NCI-H1694 (cell line): ENCODE results near the gene ARHGAP15.

Experiments used
- DNase-seq: peaks from one replicate; lab custom pipeline; 2025; lab: John Stamatoyannopoulos, UW

Gene ARHGAP15

GRCh38 chr2:143399631-143400069 is 270.4 kb downstream of the ARHGAP15 start:
- no peak for DNase-seq

GRCh38 chr2:143401861-143402260 is 272.6 kb downstream of the ARHGAP15 start:
- no peak for DNase-seq

DNA sequence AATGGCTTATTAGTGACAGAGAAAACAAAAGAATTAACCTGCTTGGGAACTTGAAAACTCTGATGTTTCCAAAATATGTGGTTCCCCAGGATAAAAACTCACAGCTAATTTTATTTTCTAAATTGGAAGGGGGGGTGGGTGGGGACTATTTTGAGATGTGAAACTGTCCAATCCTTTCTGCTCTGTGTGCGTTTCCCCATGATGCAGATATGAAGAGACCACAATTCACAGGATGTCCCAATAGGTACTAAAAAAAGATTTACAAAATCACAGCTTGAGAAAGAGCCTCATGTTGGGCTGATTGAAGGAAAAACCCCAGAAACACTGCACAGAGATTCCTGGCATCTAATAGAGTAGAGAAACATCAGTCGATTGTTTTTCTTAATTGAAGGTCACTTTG is 273.2 kb downstream of the ARHGAP15 start:
- no peak for DNase-seq

DNA sequence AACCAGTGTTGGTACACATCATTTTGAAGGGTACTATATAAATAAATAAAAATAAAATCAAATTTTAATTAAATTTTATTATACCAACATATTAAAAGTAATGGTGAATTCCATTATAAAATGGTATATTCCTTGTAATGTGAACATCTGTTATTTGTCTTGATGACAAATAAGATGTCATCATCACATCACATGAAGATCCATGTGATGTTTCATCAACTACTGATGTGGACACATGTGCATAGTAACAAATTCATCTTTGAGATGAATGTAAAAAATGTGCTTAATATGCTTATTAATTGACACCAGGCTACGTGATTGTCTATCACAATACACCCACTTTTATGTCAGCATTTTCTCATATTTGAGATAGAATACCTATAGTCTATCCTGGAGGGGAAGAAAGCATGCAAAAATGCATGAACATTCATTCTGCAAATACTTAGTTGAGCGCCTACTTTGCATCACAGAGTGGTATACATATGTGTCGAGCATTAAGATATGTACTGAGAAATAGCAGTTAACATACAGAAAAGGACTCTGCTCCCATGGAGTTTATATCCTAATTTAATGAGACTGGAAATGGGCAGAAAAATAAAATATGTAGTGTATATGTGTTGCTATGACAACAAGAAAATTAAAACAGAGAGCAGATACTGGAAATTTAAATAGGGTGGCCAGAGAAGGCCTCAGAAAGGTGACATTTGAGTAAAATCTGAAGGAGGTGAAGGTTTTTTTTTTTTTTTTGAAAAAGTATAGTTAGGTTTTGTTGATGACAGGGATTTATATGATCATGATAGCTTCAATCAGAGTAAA is 281.1 kb downstream of the ARHGAP15 start:
- no peak for DNase-seq

DNA sequence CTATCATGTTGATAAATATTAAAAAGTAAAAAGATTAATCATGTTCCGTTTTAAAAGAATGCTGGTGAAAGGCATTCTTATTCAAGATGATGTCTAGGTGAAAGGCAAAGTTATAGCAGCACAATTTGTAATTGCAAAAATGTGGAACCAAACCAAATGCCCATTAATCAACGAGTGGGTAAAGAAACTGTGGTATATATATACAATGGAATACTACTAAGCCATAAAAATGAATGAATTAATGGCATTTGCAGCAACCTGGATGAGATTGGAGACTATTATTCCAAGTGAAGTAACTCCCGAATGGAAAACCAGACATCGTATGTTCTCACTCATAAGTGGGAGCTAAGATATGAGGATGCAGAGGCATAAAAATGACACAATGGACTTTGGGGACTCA is 286.4 kb downstream of the ARHGAP15 start:
- DNase-seq = no peak

GRCh38 chr2:143417428-143417827 is 288.2 kb downstream of the ARHGAP15 start:
- DNase-seq = no peak

DNA sequence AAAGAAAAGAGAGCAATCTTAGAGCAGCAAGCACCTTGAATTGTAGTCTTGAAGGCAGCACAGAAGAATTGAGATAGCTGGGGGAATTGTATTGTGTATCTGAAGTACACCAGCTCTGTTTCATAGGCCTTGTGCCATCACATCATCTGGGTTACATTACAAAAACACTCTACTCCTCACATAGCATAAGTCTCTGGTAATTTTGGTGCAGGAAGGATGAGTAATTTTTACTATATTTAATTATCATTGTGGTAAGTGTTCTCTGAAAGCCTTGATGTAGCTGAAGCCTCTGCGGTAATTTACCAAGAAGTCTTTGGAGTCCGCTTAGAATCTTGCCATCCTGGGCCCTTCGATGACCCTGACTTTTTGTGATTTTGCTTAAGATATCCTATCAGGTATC is 291.1 kb downstream of the ARHGAP15 start:
- DNase-seq = no peak

GRCh38 chr2:143422681-143423080 is 293.5 kb downstream of the ARHGAP15 start:
- DNase-seq = no peak

DNA sequence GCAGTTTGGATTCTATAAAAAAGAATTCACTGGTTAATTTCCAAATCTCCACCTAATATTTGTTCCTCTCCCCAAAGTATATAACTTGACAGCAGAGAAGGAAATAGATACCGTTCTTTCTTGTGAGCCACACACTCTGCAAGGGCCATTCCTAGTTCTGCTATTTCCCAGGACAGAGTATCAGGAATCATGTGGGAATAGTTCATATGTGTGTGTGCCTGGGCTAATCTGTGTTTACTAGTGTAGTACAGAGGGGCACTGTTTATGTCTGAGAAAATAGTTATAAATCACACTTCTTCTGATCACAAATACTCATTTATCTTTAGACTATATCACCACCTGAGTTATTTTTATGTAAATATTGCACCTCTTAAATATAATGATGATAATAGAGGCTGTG is 296.7 kb downstream of the ARHGAP15 start:
- no peak for DNase-seq

DNA sequence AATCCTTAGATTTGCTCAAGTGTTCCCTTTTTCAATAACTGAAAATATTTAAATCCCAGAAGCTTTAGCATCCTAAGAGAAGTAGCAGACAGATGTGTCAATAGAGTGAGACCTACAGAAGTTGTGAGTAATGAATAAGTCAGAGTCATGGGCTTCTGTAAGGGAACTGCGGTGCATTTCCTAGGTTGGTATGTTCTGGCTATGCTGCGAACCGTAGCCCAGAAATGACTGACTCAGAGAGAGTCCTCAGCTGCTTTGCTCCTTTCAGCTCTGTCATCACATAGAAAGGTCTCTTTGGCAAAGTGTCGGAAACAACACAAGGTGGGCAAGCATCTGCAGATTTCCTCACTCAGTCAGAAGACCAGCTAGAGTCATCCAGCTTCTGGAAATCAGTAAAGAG is 297.1 kb downstream of the ARHGAP15 start:
- no peak for DNase-seq

- DNase-seq = no peak
Observed at GRCh38 chr2:143428700-143429099, 299.5 kb downstream of the ARHGAP15 start.

- DNase-seq = no peak
Observed at GRCh38 chr2:143429932-143430679, 300.9 kb downstream of the ARHGAP15 start.

GRCh38 chr2:143431316-143431715 is 302.1 kb downstream of the ARHGAP15 start:
- no peak for DNase-seq

GRCh38 chr2:143433251-143433650 is 304.0 kb downstream of the ARHGAP15 start:
- DNase-seq = no peak

DNA sequence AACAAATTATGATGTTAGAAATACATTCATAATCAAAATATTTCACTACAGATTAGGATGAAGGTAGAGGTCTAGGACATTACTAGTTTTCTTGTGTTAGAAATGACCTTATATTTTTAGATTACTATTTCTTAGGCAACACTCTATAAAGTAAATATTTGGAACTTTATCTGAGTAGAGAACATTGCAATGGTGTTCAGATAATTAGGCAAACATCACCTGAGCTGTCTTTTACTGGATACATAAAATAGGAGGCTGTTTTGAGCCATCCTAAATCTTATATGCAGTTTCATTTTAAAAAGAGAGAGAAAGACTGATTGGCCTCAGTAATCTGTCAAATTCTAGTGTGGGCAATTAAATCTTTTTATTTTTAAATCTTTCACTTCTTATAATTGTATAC is 304.6 kb downstream of the ARHGAP15 start:
- DNase-seq = no peak

DNA sequence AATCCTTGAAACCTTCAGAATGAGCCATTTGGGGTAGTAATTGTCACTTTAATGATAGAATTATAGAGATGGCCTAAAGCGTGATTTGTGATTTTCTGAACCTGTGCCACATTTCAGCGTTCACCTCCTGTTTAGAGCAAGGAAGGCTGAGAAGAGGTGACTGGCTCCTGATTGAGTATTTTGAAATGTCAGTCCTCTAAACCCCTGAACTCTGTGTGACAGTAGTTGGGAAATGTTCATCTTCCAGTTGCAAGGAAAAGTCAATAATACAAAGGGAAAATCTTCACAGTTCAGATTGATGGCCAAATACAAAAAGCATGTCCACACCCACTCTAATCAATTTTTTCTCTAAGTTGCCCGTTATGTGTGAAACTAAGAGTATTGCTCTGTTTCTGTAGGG is 305.2 kb downstream of the ARHGAP15 start:
- DNase-seq = no peak

GRCh38 chr2:143435131-143435530 is 305.9 kb downstream of the ARHGAP15 start:
- DNase-seq = no peak

GRCh38 chr2:143436951-143437350 is 307.7 kb downstream of the ARHGAP15 start:
- no peak for DNase-seq

GRCh38 chr2:143440411-143441012 is 311.3 kb downstream of the ARHGAP15 start:
- no peak for DNase-seq

- DNase-seq = no peak
Observed at GRCh38 chr2:143442193-143442592, 313.0 kb downstream of the ARHGAP15 start.

- no peak for DNase-seq
Observed at GRCh38 chr2:143451642-143452281, 322.5 kb downstream of the ARHGAP15 start.

GRCh38 chr2:143452817-143453451 is 323.7 kb downstream of the ARHGAP15 start:
- no peak for DNase-seq
